RWPE2 (cell line): Measurements from ENCODE around the gene DIPK1A.

Experiments used
- ATAC-seq: fragments of 200-7000 bp; cut with Tn5 transposase; 3 replicates; pipeline ENCODE4 v1.9.1; 2021; ENCODE audit warnings: low read depth
- DNase-seq: peaks from one replicate; pipeline ENCODE4 v3.0.0-alpha.2; 2020; ENCODE audit warnings: low spot score
- H3K27ac ChIP-seq: fragments of 450-650 bp; 2 replicates; pipeline ENCODE4 v1.5.1; 2017; ENCODE audit warnings: mild to moderate bottlenecking; ENCODE audit not compliant: poor library complexity, severe bottlenecking
- H3K27me3 ChIP-seq: fragments of 250-450 bp; sonication (Bioruptor Pico); 2 replicates; pipeline ENCODE4 v1.5.1; 2021; ENCODE audit warnings: mild to moderate bottlenecking, moderate library complexity; ENCODE audit not compliant: insufficient read depth, poor library complexity, severe bottlenecking
- H3K36me3 ChIP-seq: fragments of 250-450 bp; sonication (Bioruptor Pico); 2 replicates; pipeline ENCODE4 v1.5.1; 2020; ENCODE audit warnings: low read depth, mild to moderate bottlenecking, moderate library complexity
- H3K4me1 ChIP-seq: fragments of 250-450 bp; sonication (Bioruptor Pico); 2 replicates; pipeline ENCODE4 v1.5.1; 2021; ENCODE audit warnings: mild to moderate bottlenecking, moderate library complexity; ENCODE audit not compliant: insufficient read depth, poor library complexity, severe bottlenecking
- H3K4me3 ChIP-seq: fragments of 250-450 bp; sonication (Bioruptor Pico); 2 replicates; pipeline ENCODE4 v1.5.1; 2021; ENCODE audit warnings: mild to moderate bottlenecking, moderate library complexity; ENCODE audit not compliant: severe bottlenecking
- H3K9me3 ChIP-seq: fragments of 250-450 bp; sonication (Bioruptor Pico); 2 replicates; pipeline ENCODE4 v1.5.1; 2021; ENCODE audit warnings: mild to moderate bottlenecking, moderate library complexity; ENCODE audit not compliant: severe bottlenecking
- TF ChIP-seq, protein P1 (sequence below): fragments of 450-650 bp; IDR thresholded peaks from one replicate; pipeline ENCODE4 v1.5.1; 2017; ENCODE audit warnings: mild to moderate bottlenecking, moderate library complexity; ENCODE audit not compliant: poor library complexity, severe bottlenecking

The DIPK1A gene

DNA sequence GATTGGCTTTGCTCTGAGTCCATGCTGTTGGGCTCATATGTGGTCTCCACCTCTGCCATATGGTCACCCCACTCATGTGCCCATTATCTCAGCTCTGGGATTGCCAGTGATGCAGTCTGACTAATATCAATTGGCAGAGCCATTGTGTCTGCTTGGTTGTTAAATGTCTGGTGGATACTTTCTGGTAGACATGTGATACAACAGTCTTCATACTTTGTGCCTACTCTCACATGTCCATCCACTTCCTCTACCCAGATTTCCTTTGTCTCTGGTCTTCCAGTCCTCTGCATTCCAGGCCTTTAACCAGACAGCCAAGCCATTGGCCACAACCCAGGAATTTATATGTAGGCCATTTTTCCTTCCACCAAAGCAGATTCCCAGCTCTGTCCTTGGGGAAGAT is 30.8 kb upstream of the DIPK1A start:
- Histone ChIP-seq H3K4me1 (no peaks in the 10 kb centered on the region), H3K9me3 (no peaks in the 10 kb centered on the region), H3K4me3 (no peak overlapping the region), H3K27ac (no peak overlapping the region), H3K36me3 (no peaks in the 10 kb centered on the region), H3K27me3 (no peaks in the 10 kb centered on the region)
- TF ChIP-seq, protein P1, sequence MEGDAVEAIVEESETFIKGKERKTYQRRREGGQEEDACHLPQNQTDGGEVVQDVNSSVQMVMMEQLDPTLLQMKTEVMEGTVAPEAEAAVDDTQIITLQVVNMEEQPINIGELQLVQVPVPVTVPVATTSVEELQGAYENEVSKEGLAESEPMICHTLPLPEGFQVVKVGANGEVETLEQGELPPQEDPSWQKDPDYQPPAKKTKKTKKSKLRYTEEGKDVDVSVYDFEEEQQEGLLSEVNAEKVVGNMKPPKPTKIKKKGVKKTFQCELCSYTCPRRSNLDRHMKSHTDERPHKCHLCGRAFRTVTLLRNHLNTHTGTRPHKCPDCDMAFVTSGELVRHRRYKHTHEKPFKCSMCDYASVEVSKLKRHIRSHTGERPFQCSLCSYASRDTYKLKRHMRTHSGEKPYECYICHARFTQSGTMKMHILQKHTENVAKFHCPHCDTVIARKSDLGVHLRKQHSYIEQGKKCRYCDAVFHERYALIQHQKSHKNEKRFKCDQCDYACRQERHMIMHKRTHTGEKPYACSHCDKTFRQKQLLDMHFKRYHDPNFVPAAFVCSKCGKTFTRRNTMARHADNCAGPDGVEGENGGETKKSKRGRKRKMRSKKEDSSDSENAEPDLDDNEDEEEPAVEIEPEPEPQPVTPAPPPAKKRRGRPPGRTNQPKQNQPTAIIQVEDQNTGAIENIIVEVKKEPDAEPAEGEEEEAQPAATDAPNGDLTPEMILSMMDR: no peak
- DNase-seq (no peak), ATAC-seq (no peak)

DNA sequence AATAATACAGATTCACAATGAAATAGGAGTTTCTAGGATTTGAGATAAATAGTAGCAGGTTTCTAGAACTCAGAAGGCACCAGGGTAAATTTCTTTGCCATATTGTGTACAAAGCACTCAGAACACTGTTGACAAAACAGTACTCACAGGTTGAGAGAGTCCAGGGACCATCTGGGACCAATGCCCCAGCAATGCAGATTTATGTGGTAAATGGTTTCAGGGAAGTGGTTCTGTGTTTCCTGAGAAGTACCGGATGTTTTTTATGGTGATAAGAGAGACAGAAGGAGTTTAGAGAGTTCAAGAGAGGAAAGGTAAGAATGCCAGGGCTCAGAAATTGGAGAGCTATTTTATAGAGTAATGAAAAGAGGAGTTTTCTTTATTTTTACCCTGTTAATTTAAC is 29.6 kb upstream of the DIPK1A start:
- ATAC-seq: no peak
- Histone ChIP-seq H3K4me1 (no peaks in the 10 kb centered on the region), H3K27ac (no peak overlapping the region), H3K9me3 (no peaks in the 10 kb centered on the region), H3K36me3 (no peaks in the 10 kb centered on the region), H3K27me3 (no peaks in the 10 kb centered on the region), H3K4me3 (no peak overlapping the region)
- no peak for DNase-seq
- TF ChIP-seq, protein P1: no peak

DNA sequence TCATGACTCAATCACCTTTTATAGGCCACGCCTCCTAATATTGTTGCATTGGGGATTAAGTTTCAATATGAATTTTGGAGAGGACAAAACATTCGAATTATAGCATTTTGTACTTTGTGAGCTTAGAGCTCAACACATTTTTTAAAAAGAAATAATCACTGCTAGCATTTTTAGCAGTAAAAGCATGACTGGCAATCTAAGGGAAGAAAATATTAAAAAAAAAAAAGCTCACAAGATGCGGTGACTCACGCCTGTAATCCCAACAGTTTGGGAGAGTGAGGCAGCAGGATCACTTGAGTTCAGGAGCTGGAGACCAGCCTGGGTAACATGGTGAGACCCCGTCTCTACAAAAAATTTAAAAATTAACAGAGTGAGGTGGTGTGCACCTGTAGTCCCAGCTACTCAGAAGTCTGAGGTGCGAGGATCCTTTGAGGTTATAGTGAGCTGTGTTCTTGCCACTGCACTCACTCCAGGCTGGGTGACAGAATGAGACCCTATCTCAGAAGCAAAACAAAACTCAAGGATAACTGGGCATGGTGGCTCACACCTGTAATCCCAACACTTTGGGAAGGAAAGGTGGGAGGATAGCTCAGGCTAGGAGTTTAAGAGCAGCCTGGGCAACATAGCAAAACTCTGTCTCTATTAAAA is 28.8 kb upstream of the DIPK1A start:
- H3K4me1 ChIP-seq: no peaks in the 10 kb centered on the region
- H3K9me3 ChIP-seq: no peaks in the 10 kb centered on the region
- ATAC-seq (no peak), DNase-seq (no peak)
- H3K27me3 ChIP-seq: no peaks in the 10 kb centered on the region
- H3K27ac ChIP-seq: no peak overlapping the region
- TF ChIP-seq, protein P1: no peak
- no peak overlapping the region for H3K4me3 ChIP-seq
- H3K36me3 ChIP-seq: no peaks in the 10 kb centered on the region

DNA sequence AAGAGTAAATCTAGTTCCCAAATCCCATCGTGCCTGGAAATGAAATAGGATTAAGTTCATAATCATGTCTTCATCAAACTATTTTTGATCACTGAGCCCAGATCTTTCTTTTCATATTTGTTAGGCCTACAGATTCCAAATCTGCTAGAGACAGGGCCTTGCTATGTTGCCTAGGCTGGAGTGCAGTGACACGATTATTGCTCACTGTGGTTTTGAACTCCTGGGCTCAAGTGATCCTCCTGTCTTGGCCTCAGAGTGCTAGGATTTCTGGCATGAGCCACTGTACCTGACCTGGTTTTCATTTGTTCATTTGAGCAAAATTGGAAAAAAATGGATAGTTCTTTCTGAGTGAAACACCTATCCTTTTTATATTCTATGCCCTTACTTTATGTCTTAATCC is 28.0 kb upstream of the DIPK1A start:
- DNase-seq (no peak), ATAC-seq (no peak)
- TF ChIP-seq, protein P1: no peak
- Histone ChIP-seq H3K27ac (no peak overlapping the region), H3K9me3 (no peaks in the 10 kb centered on the region), H3K4me3 (no peak overlapping the region), H3K36me3 (no peaks in the 10 kb centered on the region), H3K27me3 (no peaks in the 10 kb centered on the region), H3K4me1 (no peaks in the 10 kb centered on the region)

DNA sequence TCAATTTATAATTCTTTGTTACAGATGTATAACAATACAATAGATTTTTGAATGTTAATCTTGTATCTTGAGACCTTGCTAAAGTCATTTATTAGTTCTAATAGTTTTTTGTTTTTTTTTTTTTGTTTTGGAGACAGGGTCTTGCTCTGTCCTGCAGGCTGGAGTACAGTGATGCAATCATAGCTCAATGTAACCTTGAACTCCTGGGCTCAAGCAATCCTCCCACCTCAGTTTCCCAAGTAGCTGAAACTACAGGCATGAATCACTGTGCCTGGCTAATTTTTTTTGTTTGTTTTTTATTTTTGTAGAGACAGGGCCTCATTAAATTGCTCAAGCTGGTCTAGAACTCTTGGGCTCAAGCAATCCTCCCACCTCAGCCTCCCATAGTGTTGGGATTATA is 26.2 kb upstream of the DIPK1A start:
- no peak for ATAC-seq
- TF ChIP-seq, protein P1: no peak
- H3K9me3 ChIP-seq: no peaks in the 10 kb centered on the region
- no peaks in the 10 kb centered on the region for H3K27me3 ChIP-seq
- no peaks in the 10 kb centered on the region for H3K4me1 ChIP-seq
- no peak for DNase-seq
- no peak overlapping the region for H3K27ac ChIP-seq
- no peak overlapping the region for H3K4me3 ChIP-seq
- no peaks in the 10 kb centered on the region for H3K36me3 ChIP-seq
